Neural progenitor cell (in vitro differentiated cells): ENCODE results near the gene EGFR.

Experiments
- EZH2phosphoT487 ChIP-seq: fragments of 200-600 bp; sonication (generic); IDR thresholded peaks from 2 replicates; pipeline ENCODE4 v1.6.1; 2017; ENCODE audit warnings: antibody characterized with exemption
- TF ChIP-seq, protein P1 (sequence below): fragments of 200-600 bp; sonication (generic); IDR thresholded peaks from 2 replicates; pipeline ENCODE4 v1.5.1; 2017; ENCODE audit warnings: antibody characterized with exemption, mild to moderate bottlenecking

- TF ChIP-seq, protein P1, sequence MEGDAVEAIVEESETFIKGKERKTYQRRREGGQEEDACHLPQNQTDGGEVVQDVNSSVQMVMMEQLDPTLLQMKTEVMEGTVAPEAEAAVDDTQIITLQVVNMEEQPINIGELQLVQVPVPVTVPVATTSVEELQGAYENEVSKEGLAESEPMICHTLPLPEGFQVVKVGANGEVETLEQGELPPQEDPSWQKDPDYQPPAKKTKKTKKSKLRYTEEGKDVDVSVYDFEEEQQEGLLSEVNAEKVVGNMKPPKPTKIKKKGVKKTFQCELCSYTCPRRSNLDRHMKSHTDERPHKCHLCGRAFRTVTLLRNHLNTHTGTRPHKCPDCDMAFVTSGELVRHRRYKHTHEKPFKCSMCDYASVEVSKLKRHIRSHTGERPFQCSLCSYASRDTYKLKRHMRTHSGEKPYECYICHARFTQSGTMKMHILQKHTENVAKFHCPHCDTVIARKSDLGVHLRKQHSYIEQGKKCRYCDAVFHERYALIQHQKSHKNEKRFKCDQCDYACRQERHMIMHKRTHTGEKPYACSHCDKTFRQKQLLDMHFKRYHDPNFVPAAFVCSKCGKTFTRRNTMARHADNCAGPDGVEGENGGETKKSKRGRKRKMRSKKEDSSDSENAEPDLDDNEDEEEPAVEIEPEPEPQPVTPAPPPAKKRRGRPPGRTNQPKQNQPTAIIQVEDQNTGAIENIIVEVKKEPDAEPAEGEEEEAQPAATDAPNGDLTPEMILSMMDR = no peak
- no peak for TF ChIP-seq EZH2phosphoT487
Measured at GRCh38 chr7:55251911-55252310, 233.1 kb downstream of the EGFR start.
